ENCODE measurements around the gene SREBF2. TPM values are rescaled to one million over a fixed set of nuclear protein-coding genes. Genes with fewer than 3 reads are reported as not detected.

Gene SREBF2
- total and polyA plus RNA-seq, 10 of the 15 experiments (the other 5 are each of a cell fraction or from before 2014, with no cell fraction given), result 2.4 to 177 (median 78.8) TPM

DNA sequence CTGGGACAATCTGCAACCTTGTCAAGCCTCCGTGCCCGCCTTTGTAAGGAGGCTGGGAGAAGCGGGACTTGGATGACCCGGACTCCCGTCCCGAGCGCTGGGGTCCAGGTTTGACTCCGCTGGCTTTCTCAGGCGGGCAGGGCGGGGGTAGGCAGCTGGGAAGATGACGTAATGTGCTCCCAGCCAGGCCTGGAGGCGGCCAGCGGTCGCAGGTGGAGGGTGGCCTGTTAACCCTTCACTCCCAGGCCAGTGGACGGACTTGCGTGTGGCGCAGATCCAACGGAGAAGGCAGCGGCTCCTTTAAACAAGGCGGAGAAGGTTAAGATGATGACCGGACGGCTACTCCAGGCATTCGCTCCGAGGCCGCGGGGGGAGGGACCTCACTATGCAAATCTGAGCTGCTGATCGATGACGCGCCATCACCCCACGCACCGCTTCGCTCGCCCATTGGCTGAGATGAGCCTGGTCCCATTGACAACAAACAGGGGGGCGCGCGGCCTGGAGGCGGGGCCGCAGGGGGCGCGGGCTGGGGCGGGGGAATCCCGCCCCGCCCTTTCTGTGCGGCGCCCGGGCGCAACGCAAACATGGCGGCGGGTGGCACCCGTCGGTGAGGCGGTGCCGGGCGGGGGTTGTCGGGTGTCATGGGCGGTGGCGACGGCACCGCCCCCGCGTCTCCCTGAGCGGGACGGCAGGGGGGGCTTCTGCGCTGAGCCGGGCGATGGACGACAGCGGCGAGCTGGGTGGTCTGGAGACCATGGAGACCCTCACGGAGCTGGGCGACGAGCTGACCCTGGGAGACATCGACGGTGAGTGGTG, at the start of gene SREBF2 (continued):
- TF ChIP-seq, protein P1, sequence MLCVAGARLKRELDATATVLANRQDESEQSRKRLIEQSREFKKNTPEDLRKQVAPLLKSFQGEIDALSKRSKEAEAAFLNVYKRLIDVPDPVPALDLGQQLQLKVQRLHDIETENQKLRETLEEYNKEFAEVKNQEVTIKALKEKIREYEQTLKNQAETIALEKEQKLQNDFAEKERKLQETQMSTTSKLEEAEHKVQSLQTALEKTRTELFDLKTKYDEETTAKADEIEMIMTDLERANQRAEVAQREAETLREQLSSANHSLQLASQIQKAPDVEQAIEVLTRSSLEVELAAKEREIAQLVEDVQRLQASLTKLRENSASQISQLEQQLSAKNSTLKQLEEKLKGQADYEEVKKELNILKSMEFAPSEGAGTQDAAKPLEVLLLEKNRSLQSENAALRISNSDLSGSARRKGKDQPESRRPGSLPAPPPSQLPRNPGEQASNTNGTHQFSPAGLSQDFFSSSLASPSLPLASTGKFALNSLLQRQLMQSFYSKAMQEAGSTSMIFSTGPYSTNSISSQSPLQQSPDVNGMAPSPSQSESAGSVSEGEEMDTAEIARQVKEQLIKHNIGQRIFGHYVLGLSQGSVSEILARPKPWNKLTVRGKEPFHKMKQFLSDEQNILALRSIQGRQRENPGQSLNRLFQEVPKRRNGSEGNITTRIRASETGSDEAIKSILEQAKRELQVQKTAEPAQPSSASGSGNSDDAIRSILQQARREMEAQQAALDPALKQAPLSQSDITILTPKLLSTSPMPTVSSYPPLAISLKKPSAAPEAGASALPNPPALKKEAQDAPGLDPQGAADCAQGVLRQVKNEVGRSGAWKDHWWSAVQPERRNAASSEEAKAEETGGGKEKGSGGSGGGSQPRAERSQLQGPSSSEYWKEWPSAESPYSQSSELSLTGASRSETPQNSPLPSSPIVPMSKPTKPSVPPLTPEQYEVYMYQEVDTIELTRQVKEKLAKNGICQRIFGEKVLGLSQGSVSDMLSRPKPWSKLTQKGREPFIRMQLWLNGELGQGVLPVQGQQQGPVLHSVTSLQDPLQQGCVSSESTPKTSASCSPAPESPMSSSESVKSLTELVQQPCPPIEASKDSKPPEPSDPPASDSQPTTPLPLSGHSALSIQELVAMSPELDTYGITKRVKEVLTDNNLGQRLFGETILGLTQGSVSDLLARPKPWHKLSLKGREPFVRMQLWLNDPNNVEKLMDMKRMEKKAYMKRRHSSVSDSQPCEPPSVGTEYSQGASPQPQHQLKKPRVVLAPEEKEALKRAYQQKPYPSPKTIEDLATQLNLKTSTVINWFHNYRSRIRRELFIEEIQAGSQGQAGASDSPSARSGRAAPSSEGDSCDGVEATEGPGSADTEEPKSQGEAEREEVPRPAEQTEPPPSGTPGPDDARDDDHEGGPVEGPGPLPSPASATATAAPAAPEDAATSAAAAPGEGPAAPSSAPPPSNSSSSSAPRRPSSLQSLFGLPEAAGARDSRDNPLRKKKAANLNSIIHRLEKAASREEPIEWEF (IDR thresholded peaks at IDR 0.05; ENCODE audit: insufficient replicate concordance, low read depth, low read length), result no peak
- TF ChIP-seq BCL11A (IDR thresholded peaks at IDR 0.05; ENCODE audit: low read depth, low read length) (no peak), CBFB (IDR thresholded peaks at IDR 0.05; ENCODE audit: low read depth) (peak; percentile 79; the same call in 1 of the 2 replicates), RUNX3 (IDR thresholded peaks at IDR 0.05; ENCODE audit: low read length) (peak; percentile 60), SPI1 (IDR thresholded peaks at IDR 0.05; ENCODE audit: borderline replicate concordance, insufficient read depth, low read depth, low read length) (no peak), IRF4 (IDR thresholded peaks at IDR 0.05; ENCODE audit: low read depth, low read length) (no peak), IKZF2 (IDR thresholded peaks at IDR 0.05) (peak; percentile 70 to 83; a peak in 3 of 4 replicates), KDM1A (IDR thresholded peaks at IDR 0.05; ENCODE audit: borderline replicate concordance) (no peak), JUNB (IDR thresholded peaks at IDR 0.05) (no peak), MTA2 (IDR thresholded peaks at IDR 0.05; ENCODE audit: low read depth) (peak; percentile 60; the same call in 1 of the 2 replicates), MEF2B (IDR thresholded peaks at IDR 0.05; ENCODE audit: partially characterized antibody, poor library complexity, severe bottlenecking) (no peak)
- TF ChIP-seq, protein P2, sequence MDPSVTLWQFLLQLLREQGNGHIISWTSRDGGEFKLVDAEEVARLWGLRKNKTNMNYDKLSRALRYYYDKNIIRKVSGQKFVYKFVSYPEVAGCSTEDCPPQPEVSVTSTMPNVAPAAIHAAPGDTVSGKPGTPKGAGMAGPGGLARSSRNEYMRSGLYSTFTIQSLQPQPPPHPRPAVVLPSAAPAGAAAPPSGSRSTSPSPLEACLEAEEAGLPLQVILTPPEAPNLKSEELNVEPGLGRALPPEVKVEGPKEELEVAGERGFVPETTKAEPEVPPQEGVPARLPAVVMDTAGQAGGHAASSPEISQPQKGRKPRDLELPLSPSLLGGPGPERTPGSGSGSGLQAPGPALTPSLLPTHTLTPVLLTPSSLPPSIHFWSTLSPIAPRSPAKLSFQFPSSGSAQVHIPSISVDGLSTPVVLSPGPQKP (IDR thresholded peaks at IDR 0.05; ENCODE audit: low read depth, low read length), result no peak; the same call in 1 of the 2 replicates
- TF ChIP-seq, protein P3, sequence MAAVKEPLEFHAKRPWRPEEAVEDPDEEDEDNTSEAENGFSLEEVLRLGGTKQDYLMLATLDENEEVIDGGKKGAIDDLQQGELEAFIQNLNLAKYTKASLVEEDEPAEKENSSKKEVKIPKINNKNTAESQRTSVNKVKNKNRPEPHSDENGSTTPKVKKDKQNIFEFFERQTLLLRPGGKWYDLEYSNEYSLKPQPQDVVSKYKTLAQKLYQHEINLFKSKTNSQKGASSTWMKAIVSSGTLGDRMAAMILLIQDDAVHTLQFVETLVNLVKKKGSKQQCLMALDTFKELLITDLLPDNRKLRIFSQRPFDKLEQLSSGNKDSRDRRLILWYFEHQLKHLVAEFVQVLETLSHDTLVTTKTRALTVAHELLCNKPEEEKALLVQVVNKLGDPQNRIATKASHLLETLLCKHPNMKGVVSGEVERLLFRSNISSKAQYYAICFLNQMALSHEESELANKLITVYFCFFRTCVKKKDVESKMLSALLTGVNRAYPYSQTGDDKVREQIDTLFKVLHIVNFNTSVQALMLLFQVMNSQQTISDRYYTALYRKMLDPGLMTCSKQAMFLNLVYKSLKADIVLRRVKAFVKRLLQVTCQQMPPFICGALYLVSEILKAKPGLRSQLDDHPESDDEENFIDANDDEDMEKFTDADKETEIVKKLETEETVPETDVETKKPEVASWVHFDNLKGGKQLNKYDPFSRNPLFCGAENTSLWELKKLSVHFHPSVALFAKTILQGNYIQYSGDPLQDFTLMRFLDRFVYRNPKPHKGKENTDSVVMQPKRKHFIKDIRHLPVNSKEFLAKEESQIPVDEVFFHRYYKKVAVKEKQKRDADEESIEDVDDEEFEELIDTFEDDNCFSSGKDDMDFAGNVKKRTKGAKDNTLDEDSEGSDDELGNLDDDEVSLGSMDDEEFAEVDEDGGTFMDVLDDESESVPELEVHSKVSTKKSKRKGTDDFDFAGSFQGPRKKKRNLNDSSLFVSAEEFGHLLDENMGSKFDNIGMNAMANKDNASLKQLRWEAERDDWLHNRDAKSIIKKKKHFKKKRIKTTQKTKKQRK (IDR thresholded peaks at IDR 0.05; ENCODE audit: low read depth, low read length), result no peak
- TF ChIP-seq, protein P4, sequence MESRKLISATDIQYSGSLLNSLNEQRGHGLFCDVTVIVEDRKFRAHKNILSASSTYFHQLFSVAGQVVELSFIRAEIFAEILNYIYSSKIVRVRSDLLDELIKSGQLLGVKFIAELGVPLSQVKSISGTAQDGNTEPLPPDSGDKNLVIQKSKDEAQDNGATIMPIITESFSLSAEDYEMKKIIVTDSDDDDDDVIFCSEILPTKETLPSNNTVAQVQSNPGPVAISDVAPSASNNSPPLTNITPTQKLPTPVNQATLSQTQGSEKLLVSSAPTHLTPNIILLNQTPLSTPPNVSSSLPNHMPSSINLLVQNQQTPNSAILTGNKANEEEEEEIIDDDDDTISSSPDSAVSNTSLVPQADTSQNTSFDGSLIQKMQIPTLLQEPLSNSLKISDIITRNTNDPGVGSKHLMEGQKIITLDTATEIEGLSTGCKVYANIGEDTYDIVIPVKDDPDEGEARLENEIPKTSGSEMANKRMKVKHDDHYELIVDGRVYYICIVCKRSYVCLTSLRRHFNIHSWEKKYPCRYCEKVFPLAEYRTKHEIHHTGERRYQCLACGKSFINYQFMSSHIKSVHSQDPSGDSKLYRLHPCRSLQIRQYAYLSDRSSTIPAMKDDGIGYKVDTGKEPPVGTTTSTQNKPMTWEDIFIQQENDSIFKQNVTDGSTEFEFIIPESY (IDR thresholded peaks at IDR 0.05), result no peak
- TF ChIP-seq, protein P5, sequence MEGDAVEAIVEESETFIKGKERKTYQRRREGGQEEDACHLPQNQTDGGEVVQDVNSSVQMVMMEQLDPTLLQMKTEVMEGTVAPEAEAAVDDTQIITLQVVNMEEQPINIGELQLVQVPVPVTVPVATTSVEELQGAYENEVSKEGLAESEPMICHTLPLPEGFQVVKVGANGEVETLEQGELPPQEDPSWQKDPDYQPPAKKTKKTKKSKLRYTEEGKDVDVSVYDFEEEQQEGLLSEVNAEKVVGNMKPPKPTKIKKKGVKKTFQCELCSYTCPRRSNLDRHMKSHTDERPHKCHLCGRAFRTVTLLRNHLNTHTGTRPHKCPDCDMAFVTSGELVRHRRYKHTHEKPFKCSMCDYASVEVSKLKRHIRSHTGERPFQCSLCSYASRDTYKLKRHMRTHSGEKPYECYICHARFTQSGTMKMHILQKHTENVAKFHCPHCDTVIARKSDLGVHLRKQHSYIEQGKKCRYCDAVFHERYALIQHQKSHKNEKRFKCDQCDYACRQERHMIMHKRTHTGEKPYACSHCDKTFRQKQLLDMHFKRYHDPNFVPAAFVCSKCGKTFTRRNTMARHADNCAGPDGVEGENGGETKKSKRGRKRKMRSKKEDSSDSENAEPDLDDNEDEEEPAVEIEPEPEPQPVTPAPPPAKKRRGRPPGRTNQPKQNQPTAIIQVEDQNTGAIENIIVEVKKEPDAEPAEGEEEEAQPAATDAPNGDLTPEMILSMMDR (IDR thresholded peaks at IDR 0.05 in 2 of 3, conservative IDR thresholded peaks at IDR 0.05 in 1 of 3; ENCODE audit: control insufficient read depth in 2 of 3, extremely low read depth in 1 of 3, insufficient read depth in 1 of 3, low read depth in 3 of 3, low read length in 3 of 3), result 0 out of 6 replicates have a peak, but pooled peaks of 1 of the 3 experiments have one; percentile 1
